Activated CD4-positive, alpha-beta memory T cell treated with anti-CD3 and anti-CD28 coated beads, Interleukin-2, amount 10 ng/mL, durations not matched to agents 7 days and 5 days (primary cell): Measurements from ENCODE around the gene MGAT1. TPM values are rescaled to one million over a fixed set of nuclear protein-coding genes. Genes with fewer than 3 reads are reported as not detected.

Source experiments
- CTCF ChIA-PET: fragments of 350-600 bp; sonication (Branson Sonifier 250); formaldehyde crosslinking; loops from one replicate; lab custom pipeline; 2021; ENCODE audit warnings: antibody characterized with exemption, inconsistent platforms; lab: Charles Lee
- POLR2A ChIA-PET: fragments of 350-600 bp; sonication (Branson Sonifier 250); formaldehyde crosslinking; loops from one replicate; lab custom pipeline; 2021; ENCODE audit warnings: antibody characterized with exemption; lab: Charles Lee
- DNase-seq: peaks from one replicate; pipeline ENCODE4 v3.0.0-alpha.2; 2020
- H3K27ac Mint-ChIP-seq: one replicate; pipeline ENCODE4 v1.8.0; 2021; ENCODE audit warnings: mild to moderate bottlenecking, mixed read lengths
- H3K27me3 Mint-ChIP-seq: one replicate; pipeline ENCODE4 v1.8.0; 2021; ENCODE audit warnings: mixed read lengths
- H3K36me3 Mint-ChIP-seq: one replicate; pipeline ENCODE4 v1.8.0; 2021; ENCODE audit warnings: low read depth, mixed read lengths
- H3K4me1 Mint-ChIP-seq: one replicate; pipeline ENCODE4 v1.8.0; 2021; ENCODE audit warnings: mixed read lengths
- H3K4me3 Mint-ChIP-seq: one replicate; pipeline ENCODE4 v1.8.0; 2021; ENCODE audit warnings: mild to moderate bottlenecking, mixed read lengths
- H3K9me3 Mint-ChIP-seq: one replicate; pipeline ENCODE4 v1.8.0; 2021; ENCODE audit warnings: mixed read lengths
- total RNA-seq, 2 experiments: library from RNA; stranded (reverse); gene quantifications; one replicate each; pipeline ENCODE4 v1.2.3, GENCODE V29; 2021

MGAT1 gene
- total RNA-seq, 2 experiments from 2014 or later = 184 to 185 TPM

- peaks cover 44% of the 10 kb centered on the region for H3K36me3 Mint-ChIP-seq
- ChIA-PET POLR2A (interaction anchor here (1.0 to 15.2 kb wide), 20 partner anchors 8 to 452 kb away, joined by 3 to 404 read pairs (median 6); partner anchors contain the start of genes MGAT1, TRIM52 and ZFP62), CTCF (interaction anchor here (1.0 to 3.1 kb wide), 7 partner anchors 7 to 52 kb away, joined by 3 to 13 read pairs (median 4); partner anchors contain the start of genes MGAT1 and ZFP62)
- peaks cover 76% of the 10 kb centered on the region for H3K4me1 Mint-ChIP-seq
- no peaks in the 10 kb centered on the region for H3K9me3 Mint-ChIP-seq
- H3K27me3 Mint-ChIP-seq = no peaks in the 10 kb centered on the region
- DNase-seq = peak; percentile 92
- peak overlapping the region; percentile 99 for H3K27ac Mint-ChIP-seq
- H3K4me3 Mint-ChIP-seq = peak overlapping the region; percentile 92
Observed at GRCh38 chr5:180809403-180810209, 7.0 kb upstream of the MGAT1 start.

DNA sequence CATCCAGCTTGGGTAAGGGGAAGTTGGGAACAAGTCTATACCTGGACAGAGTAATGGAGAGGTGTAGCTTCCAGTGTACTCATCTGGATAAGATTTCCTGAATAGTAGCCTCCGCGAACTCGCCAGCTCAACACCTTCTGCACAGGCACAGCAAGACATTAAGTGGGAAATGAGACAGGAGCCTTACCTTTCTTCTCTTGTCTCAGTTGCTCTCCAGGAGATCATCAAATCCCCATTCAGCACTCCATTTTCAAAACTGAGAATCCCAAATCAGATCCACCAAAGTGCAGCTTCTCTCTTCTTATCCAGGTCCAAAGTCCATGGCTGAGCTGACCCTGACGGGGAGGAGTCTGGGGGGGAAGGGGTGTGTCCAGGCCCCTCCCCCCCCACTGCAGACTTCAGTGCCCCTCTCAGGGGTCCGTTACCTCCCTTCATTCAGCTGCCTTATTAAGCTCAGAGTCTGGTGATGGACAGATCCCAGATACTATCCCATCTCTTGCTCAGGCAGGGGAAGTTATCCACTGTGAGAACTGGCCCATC, 5.9 kb upstream of the MGAT1 start:
- DNase-seq = no peak
- H3K36me3 Mint-ChIP-seq = peaks cover 55% of the 10 kb centered on the region
- peak overlapping the region; percentile 99 for H3K27ac Mint-ChIP-seq
- peak overlapping the region; percentile 92 for H3K4me3 Mint-ChIP-seq
- ChIA-PET CTCF (interaction anchor here (0.7 to 3.1 kb wide), 4 partner anchors 15 to 52 kb away, joined by 3 to 13 read pairs (median 4); no protein-coding TSS in a partner anchor), POLR2A (interaction anchor here (1.1 to 15.2 kb wide), 10 partner anchors 7 to 453 kb away, joined by 3 to 404 read pairs (median 6); partner anchors contain the start of genes MGAT1, TRIM52 and ZFP62)
- no peaks in the 10 kb centered on the region for H3K9me3 Mint-ChIP-seq
- no peaks in the 10 kb centered on the region for H3K27me3 Mint-ChIP-seq
- H3K4me1 Mint-ChIP-seq = peaks cover 75% of the 10 kb centered on the region

DNA sequence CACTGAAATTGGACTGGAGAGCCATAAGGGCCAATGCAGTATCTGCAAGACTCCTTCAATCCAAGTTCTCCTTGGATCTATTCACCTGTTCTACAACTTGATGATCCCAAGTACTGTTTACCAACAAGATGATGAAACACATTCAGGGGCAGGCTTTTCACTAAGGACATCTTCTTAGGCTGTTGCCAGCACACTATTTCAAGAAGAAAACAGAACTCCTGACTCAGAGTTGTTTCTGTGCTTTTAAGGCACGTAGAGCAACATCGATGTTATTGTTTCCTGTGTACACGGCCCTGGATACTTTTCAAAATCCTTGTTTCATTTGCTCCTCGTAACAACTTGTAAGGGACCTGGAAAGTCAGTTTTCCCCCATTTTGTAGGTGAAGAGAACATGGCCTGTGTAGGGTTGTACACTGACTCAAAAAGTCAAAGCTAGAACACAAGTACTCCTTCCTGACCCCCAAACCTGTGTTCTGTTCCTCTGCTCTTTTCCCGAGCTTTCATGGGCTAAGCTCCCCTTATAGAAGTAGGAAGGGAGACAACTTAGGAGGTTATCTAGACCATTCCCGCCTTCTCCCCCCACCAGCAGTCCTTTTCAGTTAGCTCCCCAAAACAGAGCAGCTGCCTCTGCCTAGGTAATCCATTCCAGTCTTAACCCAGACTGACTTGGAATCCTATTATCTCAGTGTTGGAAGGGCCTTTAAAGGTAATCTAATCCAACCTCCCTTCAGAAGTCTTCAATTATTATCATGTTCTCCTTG, 5.2 kb upstream of the MGAT1 start:
- Mint-ChIP-seq H3K4me1 (peaks cover 68% of the 10 kb centered on the region), H3K27ac (peak overlapping the region; percentile 99), H3K36me3 (peaks cover 56% of the 10 kb centered on the region), H3K4me3 (peak overlapping the region; percentile 92), H3K9me3 (no peaks in the 10 kb centered on the region), H3K27me3 (no peaks in the 10 kb centered on the region)
- POLR2A ChIA-PET = interaction anchor here (1.1 to 15.2 kb wide), 10 partner anchors 7 to 453 kb away, joined by 3 to 404 read pairs (median 6); partner anchors contain the start of genes MGAT1, TRIM52 and ZFP62
- CTCF ChIA-PET = interaction anchor here (0.5 to 3.1 kb wide), 5 partner anchors 16 to 229 kb away, joined by 3 to 13 read pairs (median 3); no protein-coding TSS in a partner anchor
- DNase-seq = no peak

DNA sequence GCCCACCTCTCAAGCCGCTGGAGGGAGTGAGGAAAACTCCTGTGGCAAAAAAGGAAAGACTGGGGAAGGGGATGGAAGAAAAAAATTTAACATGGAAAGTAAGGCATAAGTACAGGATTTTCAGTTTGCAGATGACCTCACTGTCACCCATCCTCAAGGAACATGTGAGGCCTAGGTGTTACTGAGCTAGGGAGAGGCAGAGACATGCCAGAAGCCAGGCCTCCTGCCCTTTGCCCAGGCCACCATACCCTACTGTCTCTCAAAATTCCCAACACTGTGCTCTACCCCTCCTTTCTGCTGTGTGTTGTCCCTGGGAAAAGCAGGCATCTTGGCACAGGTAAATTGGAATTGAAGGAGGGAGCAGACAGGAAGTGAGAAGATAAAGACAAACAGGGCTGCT, 4.4 kb upstream of the MGAT1 start:
- ChIA-PET CTCF (interaction anchor here (0.5 to 3.1 kb wide), 2 partner anchors 23 to 228 kb away, joined by 3 to 13 read pairs; no protein-coding TSS in a partner anchor), POLR2A (interaction anchor here (1.8 to 15.2 kb wide), 2 partner anchors 25 to 454 kb away, joined by 5 to 404 read pairs; partner anchors contain the start of gene TRIM52)
- peak overlapping the region; percentile 92 for H3K4me3 Mint-ChIP-seq
- peaks cover 65% of the 10 kb centered on the region for H3K4me1 Mint-ChIP-seq
- H3K27ac Mint-ChIP-seq = peak overlapping the region; percentile 99
- peaks cover 57% of the 10 kb centered on the region for H3K36me3 Mint-ChIP-seq
- no peaks in the 10 kb centered on the region for H3K27me3 Mint-ChIP-seq
- H3K9me3 Mint-ChIP-seq = no peaks in the 10 kb centered on the region
- no peak for DNase-seq

GRCh38 chr5:180806351-180807011, 3.9 kb upstream of the MGAT1 start:
- Mint-ChIP-seq H3K27ac (peak overlapping the region; percentile 99), H3K4me1 (peaks cover 64% of the 10 kb centered on the region), H3K36me3 (peaks cover 63% of the 10 kb centered on the region), H3K4me3 (peak overlapping the region; percentile 92), H3K9me3 (no peaks in the 10 kb centered on the region), H3K27me3 (no peaks in the 10 kb centered on the region)
- ChIA-PET POLR2A (interaction anchor here (1.8 to 15.2 kb wide), 2 partner anchors 26 to 455 kb away, joined by 5 to 404 read pairs; partner anchors contain the start of gene TRIM52), CTCF (interaction anchor here (0.7 to 3.1 kb wide), 2 partner anchors 24 kb away, joined by 4 to 13 read pairs; no protein-coding TSS in a partner anchor)
- DNase-seq = no peak

- peak; percentile 48 for DNase-seq
- Mint-ChIP-seq H3K4me1 (peaks cover 81% of the 10 kb centered on the region), H3K36me3 (peaks cover 82% of the 10 kb centered on the region), H3K27ac (peak overlapping the region; percentile 97), H3K9me3 (no peaks in the 10 kb centered on the region), H3K27me3 (no peaks in the 10 kb centered on the region), H3K4me3 (peak overlapping the region; percentile 92)
- POLR2A ChIA-PET = interaction anchor here (0.9 to 15.2 kb wide), 14 partner anchors 6 to 1181 kb away, joined by 3 to 404 read pairs (median 6); partner anchors contain the start of genes HNRNPH1, TRIM52 and ZFP62
- CTCF ChIA-PET = interaction anchor here (4.6 kb wide), 1 partner anchor 27 kb away, joined by 31 read pairs; no protein-coding TSS in a partner anchor
Observed at GRCh38 chr5:180804129-180804618, 1.6 kb upstream of the MGAT1 start.

DNA sequence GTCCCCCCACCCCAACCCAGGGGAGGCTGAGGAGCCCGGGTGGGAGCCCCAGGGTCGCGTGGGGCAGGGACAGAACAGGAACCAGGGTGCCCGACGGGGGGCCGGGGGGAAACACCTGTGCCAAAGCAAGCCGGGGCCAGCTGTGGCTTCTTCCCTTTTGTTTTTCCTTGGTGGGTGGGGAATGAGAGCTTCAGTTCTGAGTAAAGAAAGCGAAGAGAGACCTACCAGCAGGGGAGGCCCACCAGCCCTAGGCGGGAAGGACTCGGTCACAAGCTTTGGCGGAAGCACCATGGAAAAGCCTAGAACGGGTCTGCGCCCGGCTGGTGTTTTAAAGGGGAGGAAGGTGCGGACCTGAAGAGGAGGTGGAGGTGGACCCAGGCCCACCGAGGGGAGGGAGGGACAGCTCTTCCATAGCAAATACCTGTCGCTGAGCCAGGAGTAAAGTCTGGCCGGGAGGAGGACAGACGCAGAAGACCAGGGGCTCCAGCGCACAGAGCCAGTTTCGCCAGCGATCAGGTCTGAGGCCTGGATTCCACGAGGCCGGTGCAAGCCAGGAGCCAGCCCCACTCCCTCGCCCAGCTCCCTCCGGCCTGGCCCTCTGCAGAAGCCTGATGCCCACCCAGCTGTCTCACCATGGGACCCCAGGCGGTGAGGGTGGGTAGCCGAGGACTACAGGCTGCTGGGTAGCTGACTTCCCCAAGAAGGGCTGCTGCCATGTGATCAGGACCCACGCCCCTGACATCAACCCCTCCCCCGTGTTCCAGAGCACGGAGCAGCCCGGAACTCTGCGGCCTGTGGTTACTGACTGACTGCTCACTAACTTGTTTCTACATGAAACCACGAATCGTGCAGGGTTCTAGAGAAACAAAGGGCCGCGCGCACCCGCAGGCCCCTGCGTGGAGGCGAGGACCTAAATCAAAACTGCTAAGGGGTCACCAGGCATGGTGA, 849 bp upstream of the MGAT1 start:
- peak overlapping the region; percentile 92 for H3K4me3 Mint-ChIP-seq
- H3K27me3 Mint-ChIP-seq = no peaks in the 10 kb centered on the region
- peak overlapping the region; percentile 97 for H3K27ac Mint-ChIP-seq
- H3K9me3 Mint-ChIP-seq = no peaks in the 10 kb centered on the region
- POLR2A ChIA-PET = interaction anchor here (0.7 to 15.2 kb wide), 20 partner anchors 7 to 1180 kb away, joined by 3 to 404 read pairs (median 4); partner anchors contain the start of genes HNRNPH1, TRIM41, TRIM52 and ZFP62
- peak; percentile 95 for DNase-seq
- H3K36me3 Mint-ChIP-seq = peaks cover 83% of the 10 kb centered on the region
- CTCF ChIA-PET = interaction anchor here (1.0 to 4.6 kb wide), 4 partner anchors 19 to 70 kb away, joined by 3 to 31 read pairs (median 3); no protein-coding TSS in a partner anchor
- H3K4me1 Mint-ChIP-seq = peaks cover 82% of the 10 kb centered on the region

GRCh38 chr5:180801596-180802324, 846 bp downstream of the MGAT1 start:
- POLR2A ChIA-PET = interaction anchor here (0.8 to 15.2 kb wide), 10 partner anchors 9 to 390 kb away, joined by 3 to 404 read pairs (median 6); partner anchors contain the start of gene ZFP62
- DNase-seq = no peak
- Mint-ChIP-seq H3K27me3 (no peaks in the 10 kb centered on the region), H3K4me1 (peaks cover 80% of the 10 kb centered on the region), H3K9me3 (no peaks in the 10 kb centered on the region), H3K36me3 (peaks cover 79% of the 10 kb centered on the region), H3K4me3 (peak overlapping the region; percentile 92), H3K27ac (peak overlapping the region; percentile 75)
- CTCF ChIA-PET = interaction anchor here (0.8 to 4.6 kb wide), 4 partner anchors 9 to 64 kb away, joined by 3 to 31 read pairs (median 4); no protein-coding TSS in a partner anchor

DNA sequence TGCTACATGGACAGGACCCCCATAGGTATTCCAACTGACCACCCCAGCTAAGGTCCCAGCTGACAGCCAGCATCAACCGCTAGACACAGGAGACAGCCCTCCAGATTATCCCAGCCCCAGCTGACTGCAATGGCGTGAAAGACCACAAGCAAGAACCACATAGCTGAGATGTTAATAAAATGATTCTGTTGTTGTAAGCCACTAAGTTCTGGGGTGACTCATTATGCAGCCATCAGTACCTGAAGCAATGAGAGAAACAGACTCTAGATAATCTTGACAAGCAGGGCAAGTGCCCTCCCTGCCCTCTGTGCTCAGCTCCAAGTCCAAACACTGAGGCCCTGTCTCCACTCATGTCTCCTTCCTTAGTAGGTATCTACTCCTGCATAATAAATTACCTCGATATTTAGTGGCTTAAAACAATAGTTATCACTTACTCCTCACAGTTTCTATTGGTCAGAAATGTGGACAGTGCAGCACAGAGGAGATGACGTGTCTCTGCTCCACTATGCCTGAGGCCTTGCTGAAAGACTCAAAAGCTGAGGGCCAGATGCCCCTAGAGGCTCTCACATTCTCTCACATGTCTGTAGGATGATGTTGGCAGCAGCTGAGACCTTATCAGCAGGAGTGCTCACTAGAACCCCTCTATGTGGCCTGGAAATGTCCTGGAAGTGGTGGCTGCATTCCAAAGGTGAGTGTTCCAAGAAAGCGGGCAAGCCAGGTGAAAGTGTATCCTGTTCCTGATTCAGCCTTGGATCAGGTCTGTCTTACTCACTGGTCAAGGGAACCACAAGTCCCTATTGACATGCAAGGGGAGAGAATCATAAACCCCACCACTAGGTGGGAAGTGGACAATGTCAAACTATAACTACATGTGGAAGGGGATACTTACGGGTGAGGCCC, 2.5 kb downstream of the MGAT1 start:
- POLR2A ChIA-PET = interaction anchor here (1.0 to 15.2 kb wide), 6 partner anchors 10 to 61 kb away, joined by 3 to 404 read pairs (median 5); partner anchors contain the start of gene ZFP62

More for the DNA sequence above, 2.5 kb downstream of the MGAT1 start:
- H3K4me3 Mint-ChIP-seq = peak overlapping the region; percentile 92
- no peaks in the 10 kb centered on the region for H3K9me3 Mint-ChIP-seq
- H3K27ac Mint-ChIP-seq = peak overlapping the region; percentile 64
- peaks cover 80% of the 10 kb centered on the region for H3K4me1 Mint-ChIP-seq
- H3K27me3 Mint-ChIP-seq = no peaks in the 10 kb centered on the region
- DNase-seq = no peak
- CTCF ChIA-PET = no interaction called here
- peaks cover 82% of the 10 kb centered on the region for H3K36me3 Mint-ChIP-seq
